Astrocyte (in vitro differentiated cells and primary cell): ENCODE results near the gene AGBL4. TPM values are rescaled to one million over a fixed set of nuclear protein-coding genes. Genes with fewer than 3 reads are reported as not detected.

Source experiments
- DNase-seq: peaks from one replicate; pipeline ENCODE4 v3.0.0-alpha.2; 2010; ENCODE audit warnings: low read depth
- FAIRE-seq: peaks from 2 replicates; lab custom pipeline; 2011; peaks lifted over from hg19 to GRCh38; lab: Jason Lieb, UNC
- H2AFZ ChIP-seq: 2 replicates; pipeline ENCODE4 v1.6.0; 2012; ENCODE audit warnings: low read depth, low read length, inconsistent platforms
- H3K27ac ChIP-seq: 2 replicates; pipeline ENCODE4 v1.5.1; 2011; ENCODE audit warnings: low read depth, low read length, inconsistent platforms
- H3K27me3 ChIP-seq: 2 replicates; pipeline ENCODE4 v1.6.0; 2011; ENCODE audit warnings: low read length, inconsistent platforms; ENCODE audit not compliant: insufficient read depth
- H3K36me3 ChIP-seq: 2 replicates; pipeline ENCODE4 v1.5.1; 2011; ENCODE audit warnings: low read length, inconsistent platforms; ENCODE audit not compliant: insufficient read depth
- H3K4me1 ChIP-seq: 2 replicates; pipeline ENCODE4 v1.5.1; 2011; ENCODE audit warnings: low read length, inconsistent platforms; ENCODE audit not compliant: insufficient read depth
- H3K4me2 ChIP-seq: 2 replicates; pipeline ENCODE4 v1.6.0; 2012; ENCODE audit warnings: low read length, inconsistent platforms
- H3K4me3 ChIP-seq: 2 replicates; pipeline ENCODE4 v1.5.1; 2011; ENCODE audit warnings: low read depth, mild to moderate bottlenecking, low read length, inconsistent platforms; ENCODE audit not compliant: insufficient read depth
- H3K79me2 ChIP-seq: 2 replicates; pipeline ENCODE4 v1.6.0; 2012; ENCODE audit warnings: mild to moderate bottlenecking, low read length, inconsistent platforms; ENCODE audit not compliant: insufficient read depth
- H3K9ac ChIP-seq: 2 replicates; pipeline ENCODE4 v1.6.0; 2012; ENCODE audit warnings: mild to moderate bottlenecking, low read length, inconsistent platforms
- H3K9me3 ChIP-seq: 2 replicates; pipeline ENCODE4 v1.5.1; 2012; ENCODE audit warnings: low read depth, mild to moderate bottlenecking, low read length, inconsistent platforms; ENCODE audit not compliant: insufficient read depth
- H4K20me1 ChIP-seq: 2 replicates; pipeline ENCODE4 v1.6.0; 2012; ENCODE audit warnings: low read length, inconsistent platforms; ENCODE audit not compliant: insufficient read depth
- H3K27ac Mint-ChIP-seq: one replicate; pipeline ENCODE4 v1.8.0; 2021; ENCODE audit warnings: mild to moderate bottlenecking, mixed read lengths; ENCODE audit not compliant: unreplicated experiment
- H3K27me3 Mint-ChIP-seq: one replicate; pipeline ENCODE4 v1.8.0; 2021; ENCODE audit warnings: low read depth, mixed read lengths; ENCODE audit not compliant: unreplicated experiment
- H3K36me3 Mint-ChIP-seq: one replicate; pipeline ENCODE4 v1.8.0; 2021; ENCODE audit warnings: low read depth, mixed read lengths; ENCODE audit not compliant: unreplicated experiment
- H3K4me1 Mint-ChIP-seq: one replicate; pipeline ENCODE4 v1.8.0; 2021; ENCODE audit warnings: low read depth, mixed read lengths; ENCODE audit not compliant: unreplicated experiment
- H3K4me3 Mint-ChIP-seq: one replicate; pipeline ENCODE4 v1.8.0; 2021; ENCODE audit warnings: mild to moderate bottlenecking, moderate library complexity, mixed read lengths; ENCODE audit not compliant: unreplicated experiment
- H3K9me3 Mint-ChIP-seq: one replicate; pipeline ENCODE4 v1.8.0; 2021; ENCODE audit warnings: mild to moderate bottlenecking, mixed read lengths; ENCODE audit not compliant: unreplicated experiment
- CTCF ChIP-seq: IDR thresholded peaks from 2 replicates; pipeline ENCODE4 v1.5.1; 2011; ENCODE audit warnings: low read depth, mild to moderate bottlenecking, inconsistent platforms, low read length, moderate library complexity; ENCODE audit not compliant: insufficient read depth
- EZH2 ChIP-seq: IDR thresholded peaks from 2 replicates; pipeline ENCODE4 v1.6.1; 2012; ENCODE audit warnings: mild to moderate bottlenecking, low read length, inconsistent platforms; ENCODE audit not compliant: insufficient read depth
- total RNA-seq: library from RNA; stranded (reverse); gene quantifications from 2 replicates; pipeline ENCODE4 v1.2.1, GENCODE V29; 2021

AGBL4 gene
- total RNA-seq, 1 donor from 2014 or later: not detected

- no peaks in the 10 kb centered on the region for H3K27me3 Mint-ChIP-seq
- Histone ChIP-seq H2AFZ (no peak overlapping the region), H3K4me2 (no peak overlapping the region), H3K4me3 (no peak overlapping the region), H3K36me3 (no peaks in the 10 kb centered on the region), H3K27ac (no peak overlapping the region), H3K9ac (no peak overlapping the region), H3K9me3 (no peaks in the 10 kb centered on the region), H4K20me1 (no peaks in the 10 kb centered on the region), H3K79me2 (no peaks in the 10 kb centered on the region), H3K27me3 (no peaks in the 10 kb centered on the region), H3K4me1 (no peaks in the 10 kb centered on the region)
- H3K9me3 Mint-ChIP-seq: no peaks in the 10 kb centered on the region
- FAIRE-seq: no peak
- no peak overlapping the region for H3K27ac Mint-ChIP-seq
- H3K4me1 Mint-ChIP-seq: peaks cover 7% of the 10 kb centered on the region
- no peak overlapping the region for H3K4me3 Mint-ChIP-seq
- TF ChIP-seq CTCF: no peak
- no peak for TF ChIP-seq EZH2
- DNase-seq: no peak
- no peaks in the 10 kb centered on the region for H3K36me3 Mint-ChIP-seq
Measured at GRCh38 chr1:48595613-48596012, 1428.1 kb downstream of the AGBL4 start.

- H3K9me3 ChIP-seq: no peaks in the 10 kb centered on the region
- no peak overlapping the region for H3K4me3 Mint-ChIP-seq
- H3K4me1 Mint-ChIP-seq: peaks cover 7% of the 10 kb centered on the region
- TF ChIP-seq CTCF (no peak), EZH2 (no peak)
- H3K27me3 ChIP-seq: no peaks in the 10 kb centered on the region
- no peak overlapping the region for H3K9ac ChIP-seq
- no peaks in the 10 kb centered on the region for H3K36me3 ChIP-seq
- H3K79me2 ChIP-seq: no peaks in the 10 kb centered on the region
- no peaks in the 10 kb centered on the region for H3K4me1 ChIP-seq
- no peak overlapping the region for H3K4me3 ChIP-seq
- peaks cover 6% of the 10 kb centered on the region for H3K27me3 Mint-ChIP-seq
- no peak for FAIRE-seq
- no peak overlapping the region for H3K4me2 ChIP-seq
- no peak for DNase-seq
- H3K9me3 Mint-ChIP-seq: no peaks in the 10 kb centered on the region
- no peak overlapping the region for H2AFZ ChIP-seq
- no peak overlapping the region for H3K27ac Mint-ChIP-seq
- no peak overlapping the region for H3K27ac ChIP-seq
- no peaks in the 10 kb centered on the region for H4K20me1 ChIP-seq
- no peaks in the 10 kb centered on the region for H3K36me3 Mint-ChIP-seq
Measured at GRCh38 chr1:48592330-48592729, 1431.4 kb downstream of the AGBL4 start.

- H3K9ac ChIP-seq: no peak overlapping the region
- no peaks in the 10 kb centered on the region for H3K4me1 ChIP-seq
- FAIRE-seq (no peak), DNase-seq (no peak)
- TF ChIP-seq CTCF (no peak), EZH2 (no peak)
- no peaks in the 10 kb centered on the region for H3K36me3 ChIP-seq
- Mint-ChIP-seq H3K36me3 (no peaks in the 10 kb centered on the region), H3K27ac (no peak overlapping the region), H3K27me3 (peaks cover 10% of the 10 kb centered on the region), H3K4me1 (peaks cover 5% of the 10 kb centered on the region), H3K9me3 (no peaks in the 10 kb centered on the region), H3K4me3 (no peak overlapping the region)
- no peaks in the 10 kb centered on the region for H3K9me3 ChIP-seq
- H3K4me3 ChIP-seq: no peak overlapping the region
- H3K27me3 ChIP-seq: no peaks in the 10 kb centered on the region
- no peaks in the 10 kb centered on the region for H3K79me2 ChIP-seq
- no peak overlapping the region for H3K27ac ChIP-seq
- no peak overlapping the region for H2AFZ ChIP-seq
- no peaks in the 10 kb centered on the region for H4K20me1 ChIP-seq
- no peak overlapping the region for H3K4me2 ChIP-seq
Measured at GRCh38 chr1:48591181-48591580, 1432.6 kb downstream of the AGBL4 start.
